Measurements from ENCODE around the gene RPS21. TPM values are rescaled to one million over a fixed set of nuclear protein-coding genes. Genes with fewer than 3 reads are reported as not detected.

RPS21 gene
- total RNA-seq, 1 donor from 2014 or later: 1,089 TPM

DNA sequence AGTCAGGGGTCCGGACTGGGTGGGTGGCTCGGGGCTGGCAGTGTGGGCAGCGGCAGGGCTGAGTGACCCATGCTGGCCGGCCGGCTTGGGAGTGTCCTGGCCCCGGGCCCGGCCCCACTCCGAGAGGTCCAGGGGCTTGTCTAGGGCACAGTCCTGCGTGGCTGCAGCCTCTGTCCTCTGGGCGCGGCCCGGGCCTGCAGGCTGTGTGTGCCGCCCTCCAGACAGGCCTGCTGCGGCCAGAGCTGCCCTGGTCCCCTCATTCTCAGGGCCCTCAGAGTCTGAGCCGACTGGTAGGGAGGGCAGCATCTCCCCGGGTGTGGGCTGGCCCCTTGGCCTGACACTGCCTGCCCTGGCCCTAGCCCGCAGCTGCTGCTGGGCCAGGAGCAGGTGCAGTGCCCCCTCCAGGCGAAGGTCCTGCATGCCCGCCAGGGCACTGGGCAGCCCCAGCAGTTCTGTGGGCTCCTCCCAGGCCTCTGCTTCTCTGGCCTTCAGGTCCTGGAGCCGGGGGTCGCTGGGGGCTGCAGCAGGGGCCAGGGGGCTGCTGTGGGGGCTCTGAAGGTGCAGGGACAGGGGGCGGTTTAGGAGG, 27.1 kb downstream of the RPS21 start:
- Mint-ChIP-seq H3K4me1 (peaks cover 12% of the 10 kb centered on the region), H3K27me3 (ENCODE audit: low read depth) (no peaks in the 10 kb centered on the region), H3K36me3 (no peaks in the 10 kb centered on the region), H3K27ac (no peak overlapping the region), H3K9me3 (no peaks in the 10 kb centered on the region), H3K4me3 (no peak overlapping the region)
- TF ChIP-seq, protein P1, sequence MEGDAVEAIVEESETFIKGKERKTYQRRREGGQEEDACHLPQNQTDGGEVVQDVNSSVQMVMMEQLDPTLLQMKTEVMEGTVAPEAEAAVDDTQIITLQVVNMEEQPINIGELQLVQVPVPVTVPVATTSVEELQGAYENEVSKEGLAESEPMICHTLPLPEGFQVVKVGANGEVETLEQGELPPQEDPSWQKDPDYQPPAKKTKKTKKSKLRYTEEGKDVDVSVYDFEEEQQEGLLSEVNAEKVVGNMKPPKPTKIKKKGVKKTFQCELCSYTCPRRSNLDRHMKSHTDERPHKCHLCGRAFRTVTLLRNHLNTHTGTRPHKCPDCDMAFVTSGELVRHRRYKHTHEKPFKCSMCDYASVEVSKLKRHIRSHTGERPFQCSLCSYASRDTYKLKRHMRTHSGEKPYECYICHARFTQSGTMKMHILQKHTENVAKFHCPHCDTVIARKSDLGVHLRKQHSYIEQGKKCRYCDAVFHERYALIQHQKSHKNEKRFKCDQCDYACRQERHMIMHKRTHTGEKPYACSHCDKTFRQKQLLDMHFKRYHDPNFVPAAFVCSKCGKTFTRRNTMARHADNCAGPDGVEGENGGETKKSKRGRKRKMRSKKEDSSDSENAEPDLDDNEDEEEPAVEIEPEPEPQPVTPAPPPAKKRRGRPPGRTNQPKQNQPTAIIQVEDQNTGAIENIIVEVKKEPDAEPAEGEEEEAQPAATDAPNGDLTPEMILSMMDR (IDR thresholded peaks at IDR 0.05; ENCODE audit: unreplicated experiment): no peak
- DNase-seq (ENCODE audit: low spot score in 2 of 2, unreplicated experiment in 2 of 2): no peak

DNA sequence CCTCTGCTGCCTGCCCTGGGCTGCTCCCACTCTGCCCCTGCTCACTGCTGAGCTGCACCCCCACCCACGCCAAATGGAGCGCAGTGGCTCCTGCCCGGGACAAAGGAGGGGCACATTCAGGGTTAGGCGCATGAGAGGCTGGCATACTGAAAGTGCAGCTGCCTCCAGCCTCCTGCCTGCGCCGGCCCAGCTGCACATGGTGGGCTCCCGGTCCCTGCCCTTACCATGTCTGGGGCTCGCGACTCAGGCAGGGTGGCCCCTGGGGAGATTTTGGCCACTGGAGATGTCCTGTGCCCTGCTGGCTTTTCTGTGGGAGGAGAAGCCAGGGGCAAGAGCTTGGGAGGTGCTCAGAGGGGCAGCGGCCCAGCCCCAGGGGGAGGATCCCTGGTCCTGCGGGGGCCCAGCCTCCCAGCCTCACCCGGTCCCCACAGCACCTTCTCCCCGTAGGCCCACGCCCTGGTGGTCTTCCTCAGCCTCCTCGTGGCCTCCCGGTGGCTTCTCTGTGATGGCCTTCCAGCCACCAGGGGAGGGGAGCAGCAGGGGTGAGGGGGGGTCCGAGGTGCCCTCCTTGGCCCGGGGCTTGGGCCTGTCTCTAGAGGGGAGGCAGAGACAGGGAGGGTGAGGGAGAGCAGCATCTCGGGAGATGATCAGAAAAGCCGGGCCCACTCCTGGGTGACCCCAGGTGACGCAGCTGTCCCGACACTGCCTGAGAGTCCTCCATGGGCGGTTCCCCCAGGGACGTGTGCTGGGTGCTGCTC, 28.6 kb downstream of the RPS21 start:
- no peak overlapping the region for H3K27ac Mint-ChIP-seq
- no peaks in the 10 kb centered on the region for H3K27me3 Mint-ChIP-seq (ENCODE audit: low read depth)
- peaks cover 3% of the 10 kb centered on the region for H3K4me1 Mint-ChIP-seq
- no peaks in the 10 kb centered on the region for H3K36me3 Mint-ChIP-seq
- no peak overlapping the region for H3K4me3 Mint-ChIP-seq
- H3K9me3 Mint-ChIP-seq: no peaks in the 10 kb centered on the region
- DNase-seq (ENCODE audit: low spot score in 2 of 2, unreplicated experiment in 2 of 2): no peak
- TF ChIP-seq, protein P1 (IDR thresholded peaks at IDR 0.05; ENCODE audit: unreplicated experiment): no peak

DNA sequence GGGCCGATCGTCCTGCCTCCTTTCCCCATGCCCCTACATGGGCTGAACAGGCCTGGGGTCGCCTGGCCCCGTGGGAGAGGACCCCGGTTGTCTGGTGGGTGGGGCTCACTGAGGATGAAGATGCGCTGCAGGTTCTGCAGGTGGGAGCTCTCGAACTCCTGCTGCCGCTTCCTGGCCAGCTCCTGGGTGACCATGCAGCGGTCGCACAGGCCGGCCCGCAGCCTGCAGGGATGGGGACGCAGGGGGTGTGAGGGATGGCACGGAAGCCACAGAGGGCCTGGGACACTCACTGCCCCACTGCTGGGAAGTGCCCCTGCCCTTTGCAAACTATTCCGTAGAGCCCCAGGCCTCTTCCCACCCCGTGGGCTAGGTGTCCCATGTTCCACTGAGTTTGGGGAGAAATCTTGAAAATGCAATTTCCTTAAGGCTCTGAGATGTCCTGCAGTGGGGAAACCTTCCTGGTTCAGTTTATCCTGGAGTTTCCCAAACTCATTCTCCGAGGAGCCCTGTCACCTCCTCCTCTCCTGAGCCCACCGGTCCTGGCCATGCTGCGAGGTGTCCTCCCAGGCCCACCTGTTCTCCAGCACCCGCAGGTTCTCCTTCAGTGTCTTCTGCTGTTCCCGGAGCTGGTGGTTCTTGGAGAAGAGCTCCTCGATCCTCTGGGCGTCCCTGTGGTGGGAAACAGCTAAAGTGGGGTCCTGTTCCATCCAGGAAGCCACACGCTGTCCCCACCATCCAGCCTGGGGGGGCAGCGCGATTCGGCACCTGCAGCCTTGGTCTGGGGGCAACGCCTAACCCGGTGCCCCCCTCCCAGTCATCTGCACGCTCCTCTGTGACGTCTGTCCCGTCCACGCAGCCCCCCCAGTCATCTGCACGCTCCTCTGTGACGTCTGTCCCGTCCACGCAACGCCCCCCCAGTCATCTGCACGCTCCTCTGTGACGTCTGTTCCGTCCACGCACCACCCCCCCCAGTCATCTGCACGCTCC, 30.0 kb downstream of the RPS21 start:
- H3K27me3 Mint-ChIP-seq (ENCODE audit: low read depth): no peaks in the 10 kb centered on the region
- H3K36me3 Mint-ChIP-seq: no peaks in the 10 kb centered on the region
- H3K27ac Mint-ChIP-seq: no peak overlapping the region
- no peak overlapping the region for H3K4me3 Mint-ChIP-seq
- TF ChIP-seq, protein P1 (IDR thresholded peaks at IDR 0.05; ENCODE audit: unreplicated experiment): no peak
- DNase-seq (ENCODE audit: low spot score in 2 of 2, unreplicated experiment in 2 of 2): no peak
- peaks cover 6% of the 10 kb centered on the region for H3K4me1 Mint-ChIP-seq
- no peaks in the 10 kb centered on the region for H3K9me3 Mint-ChIP-seq

DNA sequence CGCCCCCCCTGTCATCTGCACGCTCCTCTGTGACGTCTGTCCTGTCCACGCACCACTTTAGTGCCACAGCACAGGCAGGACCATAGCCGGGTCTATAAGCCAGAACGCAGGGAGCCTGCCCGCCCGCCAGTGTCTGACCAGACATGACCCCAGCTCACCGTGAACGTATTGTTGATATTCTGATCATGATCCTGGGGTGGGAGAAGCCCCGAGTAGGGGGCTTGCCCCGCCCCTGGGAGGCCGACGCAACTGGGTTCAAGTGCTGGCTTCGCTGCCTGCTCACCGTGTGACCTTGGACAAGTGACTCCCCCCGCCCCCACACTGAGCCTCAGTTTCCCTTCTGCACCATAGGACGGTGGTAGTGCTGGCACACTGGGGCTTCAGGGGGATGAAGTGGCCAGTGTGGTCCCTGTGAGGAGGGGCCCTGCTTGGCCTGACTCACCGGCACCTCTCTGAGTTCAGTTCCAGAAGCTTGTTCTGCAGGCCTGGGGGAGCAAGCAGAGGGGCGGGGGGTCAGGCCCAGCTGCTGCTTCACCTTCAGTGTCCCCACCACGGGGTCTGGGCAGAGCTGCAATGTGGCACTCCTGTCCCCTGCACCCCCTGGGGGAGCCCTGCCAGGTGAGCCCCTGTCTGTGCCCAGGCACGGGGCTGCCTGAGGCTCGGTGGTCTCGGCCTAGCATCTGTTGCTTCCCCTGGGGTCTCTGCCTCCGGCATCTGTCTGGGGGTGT, 31.2 kb downstream of the RPS21 start:
- no peak for DNase-seq (ENCODE audit: low spot score in 2 of 2, unreplicated experiment in 2 of 2)
- Mint-ChIP-seq H3K9me3 (no peaks in the 10 kb centered on the region), H3K27me3 (ENCODE audit: low read depth) (no peaks in the 10 kb centered on the region), H3K4me1 (peaks cover 9% of the 10 kb centered on the region), H3K27ac (no peak overlapping the region), H3K4me3 (no peak overlapping the region), H3K36me3 (no peaks in the 10 kb centered on the region)
- TF ChIP-seq, protein P1 (IDR thresholded peaks at IDR 0.05; ENCODE audit: unreplicated experiment): no peak

Data from mesothelial cell of epicardium (in vitro differentiated cells).